GM12801 (cell line): ENCODE results near the gene PLD6.

ENCODE experiments used
- TF ChIP-seq, protein P1 (sequence below): IDR thresholded peaks from one replicate; pipeline ENCODE4 v1.5.1; 2011; ENCODE audit warnings: control low read depth; ENCODE audit not compliant: insufficient read length; ENCODE audit errors: extremely low read depth

Gene PLD6

GRCh38 chr17:17231621-17232302, 25.6 kb upstream of the PLD6 start:
- TF ChIP-seq, protein P1, sequence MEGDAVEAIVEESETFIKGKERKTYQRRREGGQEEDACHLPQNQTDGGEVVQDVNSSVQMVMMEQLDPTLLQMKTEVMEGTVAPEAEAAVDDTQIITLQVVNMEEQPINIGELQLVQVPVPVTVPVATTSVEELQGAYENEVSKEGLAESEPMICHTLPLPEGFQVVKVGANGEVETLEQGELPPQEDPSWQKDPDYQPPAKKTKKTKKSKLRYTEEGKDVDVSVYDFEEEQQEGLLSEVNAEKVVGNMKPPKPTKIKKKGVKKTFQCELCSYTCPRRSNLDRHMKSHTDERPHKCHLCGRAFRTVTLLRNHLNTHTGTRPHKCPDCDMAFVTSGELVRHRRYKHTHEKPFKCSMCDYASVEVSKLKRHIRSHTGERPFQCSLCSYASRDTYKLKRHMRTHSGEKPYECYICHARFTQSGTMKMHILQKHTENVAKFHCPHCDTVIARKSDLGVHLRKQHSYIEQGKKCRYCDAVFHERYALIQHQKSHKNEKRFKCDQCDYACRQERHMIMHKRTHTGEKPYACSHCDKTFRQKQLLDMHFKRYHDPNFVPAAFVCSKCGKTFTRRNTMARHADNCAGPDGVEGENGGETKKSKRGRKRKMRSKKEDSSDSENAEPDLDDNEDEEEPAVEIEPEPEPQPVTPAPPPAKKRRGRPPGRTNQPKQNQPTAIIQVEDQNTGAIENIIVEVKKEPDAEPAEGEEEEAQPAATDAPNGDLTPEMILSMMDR = no peak

- TF ChIP-seq, protein P1 = no peak
These were observed 23.6 kb upstream of the PLD6 start for GRCh38 chr17:17229416-17230384.

DNA sequence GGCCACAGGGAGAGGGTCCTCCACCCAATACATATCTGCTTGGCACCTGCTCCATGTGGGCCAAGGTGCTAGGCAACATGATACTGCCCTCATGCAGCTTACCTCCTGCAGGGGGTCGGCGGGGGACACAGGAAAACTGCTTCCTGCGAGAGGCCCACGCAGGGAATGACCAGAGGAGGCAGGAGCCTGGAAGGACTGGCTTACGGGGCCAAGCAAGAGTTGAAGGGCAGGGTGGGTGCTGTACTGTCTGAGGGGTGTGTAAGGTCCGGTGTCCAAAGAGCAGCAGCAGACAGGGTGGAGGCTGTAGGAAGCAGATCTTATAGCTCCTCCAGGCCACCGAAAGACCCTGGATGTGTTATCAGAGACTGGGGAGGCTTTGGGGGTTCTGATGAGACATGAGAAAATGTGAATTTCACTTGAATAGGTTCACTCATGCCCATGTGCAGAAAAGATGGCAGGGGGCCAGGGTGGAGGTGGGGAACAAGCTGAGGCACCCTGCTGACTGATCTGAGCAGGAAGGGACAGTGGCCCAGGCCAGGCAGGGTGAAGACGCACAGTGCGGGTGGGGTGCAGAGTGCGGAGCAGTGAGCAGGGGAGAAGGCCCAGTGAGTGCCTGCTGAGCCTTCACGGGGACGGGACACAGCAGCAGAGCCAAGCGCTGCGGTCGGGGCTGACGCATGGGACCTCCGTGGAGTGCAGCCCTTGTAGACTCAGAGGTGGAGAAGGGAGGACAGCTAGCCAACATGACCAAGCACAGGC, 22.6 kb upstream of the PLD6 start:
- TF ChIP-seq, protein P1 = no peak

DNA sequence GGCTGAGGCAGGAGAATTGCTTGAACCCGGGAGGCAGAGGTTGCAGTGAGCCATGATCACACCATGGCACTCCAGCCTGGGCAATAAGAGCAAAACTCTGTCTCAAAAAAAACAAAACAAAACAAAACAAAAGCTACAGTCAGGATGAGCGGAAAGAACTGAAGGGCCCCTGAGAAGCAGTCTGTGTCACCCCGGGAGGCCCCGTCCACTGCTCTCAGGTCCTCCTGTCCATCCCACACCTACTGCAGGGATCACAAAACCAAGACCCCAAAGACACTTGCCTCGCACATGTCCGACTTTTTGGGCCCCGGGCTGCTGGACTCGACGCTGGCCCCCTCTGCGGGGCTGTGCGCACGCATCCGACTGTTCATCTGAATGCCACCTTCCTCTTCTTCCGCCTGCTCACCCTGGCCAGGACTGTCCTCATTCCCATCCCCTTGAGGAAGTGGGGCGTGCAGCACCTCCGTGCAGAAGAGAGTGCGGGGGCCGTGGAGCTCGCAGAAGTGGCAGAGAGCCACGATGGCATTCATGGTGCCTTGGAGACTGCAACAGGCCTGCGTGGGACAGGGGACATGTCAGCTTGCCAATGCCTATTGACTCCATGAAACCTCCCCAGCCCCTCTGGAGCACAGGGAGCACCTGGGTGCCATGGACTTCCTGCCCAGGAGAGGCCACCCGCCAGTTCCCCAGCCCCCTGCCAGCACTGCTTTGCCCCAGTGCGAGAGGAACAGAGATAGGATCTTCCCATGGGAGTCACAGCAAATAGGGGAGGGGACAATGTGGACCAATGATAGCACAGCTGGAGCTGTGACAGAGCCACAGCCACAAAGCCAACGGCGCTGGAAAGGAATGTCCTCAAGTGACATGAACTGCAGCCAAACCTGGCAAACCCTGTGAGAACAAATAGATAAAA, 21.7 kb upstream of the PLD6 start:
- TF ChIP-seq, protein P1 = no peak

- TF ChIP-seq, protein P1 = no peak
These were observed 20.5 kb upstream of the PLD6 start for GRCh38 chr17:17226451-17227265.

GRCh38 chr17:17225901-17226300, 19.8 kb upstream of the PLD6 start:
- TF ChIP-seq, protein P1 = no peak
